ENCODE results near the gene DDR1. TPM values are rescaled to one million over a fixed set of nuclear protein-coding genes. Genes with fewer than 3 reads are reported as not detected.
A peak's percentile ranks its signal among the peaks of the same experiment; 100 is the strongest.

Gene DDR1
- total RNA-seq, 1 experiment from 2014 or later, result 258 TPM

GRCh38 chr6:30889921-30890645 lies 5.8 kb downstream of the DDR1 start:
- H4K20me1 ChIP-seq (ENCODE audit: control insufficient read depth, insufficient read depth, insufficient read length), result no peaks in the 10 kb centered on the region
- H4K91ac ChIP-seq (ENCODE audit: insufficient read length, low read depth, low read length), result no peak overlapping the region
- no peak overlapping the region for H4K8ac ChIP-seq (replicated peaks; ENCODE audit: insufficient read length, low read depth, low read length)
- no peaks in the 10 kb centered on the region; the same call in 1 of the 2 replicates for H3K27me3 Mint-ChIP-seq (ENCODE audit: low read depth)
- no peak overlapping the region for H3K23ac ChIP-seq (ENCODE audit: insufficient read length, low read depth, low read length)
- H3K9me3 ChIP-seq (ENCODE audit: control insufficient read depth, low read depth, low read length), result no peaks in the 10 kb centered on the region
- peaks cover 4% of the 10 kb centered on the region for H3K23me2 ChIP-seq (ENCODE audit: insufficient read length, low read depth, low read length, poor library complexity, severe bottlenecking)
- H3K27ac Mint-ChIP-seq, result peak overlapping the region in 2 of 3 experiments; percentile 71 to 88; a peak in 4 of 7 replicates
- peak overlapping the region in 1 of 2 experiments; percentile 15; a peak in 3 of 5 replicates for H3K4me3 Mint-ChIP-seq
- H3T11ph ChIP-seq (ENCODE audit: low read length), result no peak overlapping the region
- no peak overlapping the region for H2BK5ac ChIP-seq (ENCODE audit: insufficient read length, low read length)
- no peak overlapping the region for H3K56ac ChIP-seq (ENCODE audit: insufficient read length, low read depth, low read length)
- H4K5ac ChIP-seq (ENCODE audit: insufficient read length, low read depth, low read length), result no peak overlapping the region
- no peak overlapping the region for H3K9ac ChIP-seq (ENCODE audit: extremely low read depth, insufficient read length, low read length)
- no peak overlapping the region for H2AK5ac ChIP-seq (ENCODE audit: insufficient read length, low read length)
- no CpG with 5 or more reads among the region's 14 CpGs for WGBS (ENCODE audit: extremely low coverage, insufficient read length, low lambda C conversion rate)
- H3K27ac ChIP-seq (ENCODE audit: insufficient read length, low read depth, low read length), result no peak overlapping the region
- no peak overlapping the region for H3K4ac ChIP-seq (ENCODE audit: low read depth, low read length)
- no peak overlapping the region for H3K18ac ChIP-seq (ENCODE audit: insufficient read length, low read depth, low read length)
- no peak for TF ChIP-seq CTCF (conservative IDR thresholded peaks at IDR 0.05)
- H3K79me1 ChIP-seq (ENCODE audit: insufficient read depth, low read depth, low read length, poor library complexity, severe bottlenecking), result peaks cover 7% of the 10 kb centered on the region
- H2BK15ac ChIP-seq (ENCODE audit: low read depth, low read length), result no peak overlapping the region
- no peak overlapping the region for H2BK20ac ChIP-seq (ENCODE audit: low read depth, low read length, poor library complexity, severe bottlenecking)
- peaks cover 35 to 75% (median 71%) of the 10 kb centered on the region in 3 experiments for H3K36me3 Mint-ChIP-seq (ENCODE audit: insufficient read depth in 1 of 3, low read depth in 3 of 3)
- H3K9me3 Mint-ChIP-seq, result no peaks in the 10 kb centered on the region
- no peak overlapping the region for H2BK120ac ChIP-seq (ENCODE audit: low read depth, low read length, poor library complexity, severe bottlenecking)
- H3K14ac ChIP-seq (ENCODE audit: insufficient read depth, low read length), result no peak overlapping the region
- H2BK12ac ChIP-seq (ENCODE audit: insufficient read length, low read depth, low read length), result no peak overlapping the region
- peaks cover 4% of the 10 kb centered on the region; the same call in 1 of the 2 replicates for H3K4me1 ChIP-seq (ENCODE audit: insufficient read depth, low read length)
- H3K79me2 ChIP-seq (ENCODE audit: insufficient read depth, low read length), result peaks cover 13% of the 10 kb centered on the region; the same call in 1 of the 2 replicates
- peak; percentile 29 for DNase-seq
- H3K27me3 ChIP-seq (ENCODE audit: insufficient read depth, low read length), result no peaks in the 10 kb centered on the region
- H3K4me1 Mint-ChIP-seq, result peaks cover 47 to 51% of the 10 kb centered on the region in 2 experiments
- H2AFZ ChIP-seq (ENCODE audit: low read length), result no peak overlapping the region
- H3K4me2 ChIP-seq (ENCODE audit: insufficient read depth, insufficient read length, low read length), result no peak overlapping the region

Measured in H9 (cell line).